Smooth muscle cell (in vitro differentiated cells): ENCODE results near the gene CACNA1H. TPM values are rescaled to one million over a fixed set of nuclear protein-coding genes. Genes with fewer than 3 reads are reported as not detected.

Source experiments
- DNase-seq: peaks from one replicate; lab custom pipeline; 2025; ENCODE audit not compliant: unreplicated experiment; lab: John Stamatoyannopoulos, UW
- H2AFZ ChIP-seq: fragments of 200-600 bp; sonication (generic); 2 replicates; pipeline ENCODE4 v1.6.0; 2016; ENCODE audit warnings: antibody characterized with exemption, low read depth, mild to moderate bottlenecking
- H3F3A ChIP-seq: fragments of 200-600 bp; sonication (generic); 2 replicates; pipeline ENCODE4 v1.6.0; 2017; ENCODE audit warnings: antibody characterized with exemption, low read depth
- H3K27ac ChIP-seq: fragments of 200-600 bp; sonication (generic); 2 replicates; pipeline ENCODE4 v1.5.1; 2016; ENCODE audit warnings: low read depth, mild to moderate bottlenecking
- H3K27me3 ChIP-seq: fragments of 200-600 bp; sonication (generic); 2 replicates; pipeline ENCODE4 v1.6.1; 2016; ENCODE audit warnings: low read depth, mild to moderate bottlenecking
- H3K36me3 ChIP-seq: fragments of 200-600 bp; sonication (generic); 2 replicates; pipeline ENCODE4 v1.5.1; 2016; ENCODE audit warnings: low read depth
- H3K4me1 ChIP-seq: fragments of 200-600 bp; sonication (generic); 2 replicates; pipeline ENCODE4 v1.5.1; 2016; ENCODE audit warnings: low read depth
- H3K4me2 ChIP-seq: fragments of 200-600 bp; sonication (generic); 2 replicates; pipeline ENCODE4 v1.6.0; 2016; ENCODE audit warnings: mild to moderate bottlenecking
- H3K4me3 ChIP-seq: fragments of 200-600 bp; sonication (generic); 2 replicates; pipeline ENCODE4 v1.5.1; 2016; ENCODE audit warnings: mild to moderate bottlenecking
- H3K79me2 ChIP-seq: fragments of 200-600 bp; sonication (generic); 2 replicates; pipeline ENCODE4 v1.6.0; 2016; ENCODE audit warnings: low read depth, mild to moderate bottlenecking
- H3K9ac ChIP-seq: fragments of 200-600 bp; sonication (generic); 2 replicates; pipeline ENCODE4 v1.6.0; 2016; ENCODE audit warnings: low read depth
- H3K9me3 ChIP-seq: fragments of 200-600 bp; sonication (generic); replicated peaks from 2 replicates; pipeline ENCODE4 v1.5.1; 2016; ENCODE audit warnings: low read depth
- H4K20me1 ChIP-seq: fragments of 200-600 bp; sonication (generic); 2 replicates; pipeline ENCODE4 v1.6.0; 2016; ENCODE audit warnings: low read depth
- WGBS: methylation state at CpG from one replicate; pipeline ENCODE4 v1.1.7; 2016; ENCODE audit warnings: low lambda C conversion rate; 5-methylcytosine and 5-hydroxymethylcytosine counted together
- polyA plus RNA-seq: library from polyadenylated mRNA; unstranded; fragments of >200 nt; fragmentation: Nextera tagmentation; extraction: Ambion mirVana; gene quantifications from 2 replicates; pipeline ENCODE4 v1.2.1, GENCODE V29; 2016
- total RNA-seq: library from RNA; depleted of rRNA; stranded (reverse); fragments of >200 nt; gene quantifications from 2 replicates; pipeline ENCODE4 v1.2.3, GENCODE V29; 2014
- TF ChIP-seq, protein P1 (sequence below): fragments of 200-600 bp; sonication (generic); IDR thresholded peaks from 2 replicates; pipeline ENCODE4 v1.5.1; 2017; ENCODE audit warnings: borderline replicate concordance, mild to moderate bottlenecking, antibody characterized with exemption; ENCODE audit not compliant: insufficient read depth, poor library complexity, severe bottlenecking

The CACNA1H gene
- total and polyA plus RNA-seq, 2 experiments from 2014 or later, result 1.7 to 2.6 TPM

DNA sequence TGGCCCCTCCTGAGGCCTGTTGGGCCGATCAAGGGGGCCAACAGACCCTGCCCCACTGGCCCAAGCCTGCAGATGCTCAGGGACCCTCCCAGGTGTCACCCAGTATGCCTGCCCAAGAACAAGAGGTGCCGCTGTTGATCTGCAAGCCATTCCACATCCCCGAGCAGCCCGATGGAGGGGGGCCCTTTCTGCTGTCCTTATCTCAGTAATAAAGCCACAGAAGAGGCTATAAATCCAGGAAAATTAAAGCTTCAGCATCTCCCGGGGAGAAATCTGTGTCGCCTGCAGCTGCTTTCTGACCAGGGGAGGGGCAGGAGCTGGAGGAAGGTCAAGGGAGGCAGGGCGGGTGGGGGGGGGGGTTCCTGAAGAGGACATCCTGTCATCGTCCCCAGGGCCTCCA lies 11.7 kb upstream of the CACNA1H start:
- DNase-seq, result no peak
- Histone ChIP-seq H3K4me3 (no peak overlapping the region), H3K27me3 (no peaks in the 10 kb centered on the region), H3K9me3 (no peaks in the 10 kb centered on the region), H3K79me2 (no peaks in the 10 kb centered on the region), H3K27ac (no peak overlapping the region), H2AFZ (no peak overlapping the region), H3K4me2 (no peak overlapping the region), H4K20me1 (no peaks in the 10 kb centered on the region), H3K9ac (no peak overlapping the region), H3K4me1 (peaks cover 8% of the 10 kb centered on the region), H3F3A (no peaks in the 10 kb centered on the region), H3K36me3 (no peaks in the 10 kb centered on the region)
- TF ChIP-seq, protein P1, sequence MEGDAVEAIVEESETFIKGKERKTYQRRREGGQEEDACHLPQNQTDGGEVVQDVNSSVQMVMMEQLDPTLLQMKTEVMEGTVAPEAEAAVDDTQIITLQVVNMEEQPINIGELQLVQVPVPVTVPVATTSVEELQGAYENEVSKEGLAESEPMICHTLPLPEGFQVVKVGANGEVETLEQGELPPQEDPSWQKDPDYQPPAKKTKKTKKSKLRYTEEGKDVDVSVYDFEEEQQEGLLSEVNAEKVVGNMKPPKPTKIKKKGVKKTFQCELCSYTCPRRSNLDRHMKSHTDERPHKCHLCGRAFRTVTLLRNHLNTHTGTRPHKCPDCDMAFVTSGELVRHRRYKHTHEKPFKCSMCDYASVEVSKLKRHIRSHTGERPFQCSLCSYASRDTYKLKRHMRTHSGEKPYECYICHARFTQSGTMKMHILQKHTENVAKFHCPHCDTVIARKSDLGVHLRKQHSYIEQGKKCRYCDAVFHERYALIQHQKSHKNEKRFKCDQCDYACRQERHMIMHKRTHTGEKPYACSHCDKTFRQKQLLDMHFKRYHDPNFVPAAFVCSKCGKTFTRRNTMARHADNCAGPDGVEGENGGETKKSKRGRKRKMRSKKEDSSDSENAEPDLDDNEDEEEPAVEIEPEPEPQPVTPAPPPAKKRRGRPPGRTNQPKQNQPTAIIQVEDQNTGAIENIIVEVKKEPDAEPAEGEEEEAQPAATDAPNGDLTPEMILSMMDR, result no peak
- 66% methylated on average over 8 of the region's 8 CpGs for WGBS

DNA sequence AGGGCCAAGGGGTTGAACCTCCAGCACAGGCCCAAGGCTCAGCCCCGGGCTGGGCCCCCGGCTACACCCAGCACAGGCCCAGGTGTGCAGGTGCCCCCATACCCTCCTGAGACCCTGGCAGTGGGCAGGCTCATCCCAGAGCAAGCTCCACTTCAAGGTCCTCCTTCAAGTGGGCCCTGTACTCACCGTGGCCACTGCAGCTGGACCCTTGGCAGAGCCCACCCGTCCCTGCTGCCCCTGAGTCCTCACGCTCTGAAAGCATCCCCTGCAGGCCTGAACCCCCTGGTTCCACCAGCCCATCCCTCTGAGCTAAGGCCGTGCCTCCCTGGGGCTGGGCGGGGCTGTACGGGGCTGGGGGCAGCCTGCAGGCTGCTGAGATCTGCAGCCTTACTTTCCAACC lies 11.2 kb upstream of the CACNA1H start:
- Histone ChIP-seq H3F3A (no peaks in the 10 kb centered on the region), H3K36me3 (no peaks in the 10 kb centered on the region), H4K20me1 (no peaks in the 10 kb centered on the region), H3K27ac (no peak overlapping the region), H3K79me2 (no peaks in the 10 kb centered on the region), H2AFZ (no peak overlapping the region), H3K4me1 (peaks cover 8% of the 10 kb centered on the region), H3K4me3 (no peak overlapping the region), H3K9me3 (no peaks in the 10 kb centered on the region), H3K9ac (no peak overlapping the region), H3K27me3 (no peaks in the 10 kb centered on the region), H3K4me2 (no peak overlapping the region)
- TF ChIP-seq, protein P1, result no peak
- 92% methylated on average over 5 of the region's 8 CpGs for WGBS
- DNase-seq, result no peak

DNA sequence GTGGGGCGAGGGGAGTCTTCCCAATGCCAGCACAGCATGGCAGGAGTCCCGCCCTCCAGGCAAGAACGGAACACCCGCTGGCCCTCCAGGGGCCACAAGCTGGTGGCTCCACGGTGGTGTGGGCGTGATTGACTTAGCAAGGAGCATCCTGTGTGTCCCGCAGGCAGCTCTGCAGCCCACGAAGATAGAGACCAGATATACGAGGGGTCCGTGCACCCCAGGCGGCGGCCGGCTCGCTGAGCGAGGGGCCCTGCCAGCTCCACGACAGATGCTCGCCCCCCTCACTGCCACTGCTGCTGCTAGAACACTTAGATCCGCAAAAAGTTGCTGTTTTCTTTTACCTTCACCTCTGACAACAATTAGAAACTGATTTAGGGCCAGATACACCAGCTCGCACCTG lies 10.0 kb upstream of the CACNA1H start:
- H3K4me2 ChIP-seq, result no peak overlapping the region
- no peaks in the 10 kb centered on the region for H3F3A ChIP-seq
- H3K4me1 ChIP-seq, result peaks cover 8% of the 10 kb centered on the region
- H2AFZ ChIP-seq, result no peak overlapping the region
- no peaks in the 10 kb centered on the region for H3K36me3 ChIP-seq
- H3K27me3 ChIP-seq, result no peaks in the 10 kb centered on the region
- no peak overlapping the region for H3K9ac ChIP-seq
- H3K79me2 ChIP-seq, result no peaks in the 10 kb centered on the region
- TF ChIP-seq, protein P1, result no peak
- 81% methylated on average over 19 of the region's 19 CpGs for WGBS
- no peak overlapping the region for H3K27ac ChIP-seq
- no peaks in the 10 kb centered on the region for H4K20me1 ChIP-seq
- no peak for DNase-seq
- no peak overlapping the region for H3K4me3 ChIP-seq
- H3K9me3 ChIP-seq, result no peaks in the 10 kb centered on the region

DNA sequence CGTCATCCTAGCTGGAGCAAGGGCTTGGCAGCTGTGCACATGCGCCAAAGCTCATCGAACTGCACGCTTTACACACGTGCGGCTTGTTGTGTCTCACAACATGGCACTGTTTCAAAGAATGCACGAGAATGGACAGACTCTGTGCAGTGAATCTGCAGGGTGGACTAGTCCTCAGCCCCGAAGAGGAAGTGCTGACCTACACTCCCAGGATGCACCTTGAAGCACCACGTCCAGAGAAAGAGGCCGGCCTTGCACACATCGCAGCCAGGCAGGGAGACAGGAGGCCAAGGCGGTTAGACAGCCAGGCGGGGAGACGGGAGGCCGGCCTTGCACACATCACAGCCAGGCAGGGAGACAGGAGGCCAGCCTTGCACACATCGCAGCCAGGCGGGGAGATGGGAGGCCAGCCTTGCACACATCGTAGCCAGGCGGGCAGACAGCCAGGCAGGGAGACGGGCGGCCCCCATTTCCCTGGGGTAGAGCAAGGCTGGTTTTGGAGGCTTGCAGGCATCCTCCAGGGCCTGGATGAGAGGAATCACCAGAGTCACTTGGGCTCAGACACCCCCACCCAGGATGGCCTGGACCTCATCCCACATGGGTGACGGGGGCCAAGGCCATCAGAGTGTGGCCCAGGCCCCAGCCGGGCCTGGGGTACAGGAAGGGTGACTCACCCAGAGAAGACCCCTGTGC lies 9.0 kb upstream of the CACNA1H start:
- WGBS, result 93% methylated on average over 23 of the region's 23 CpGs
- no peaks in the 10 kb centered on the region for H3K79me2 ChIP-seq
- no peak overlapping the region for H3K4me2 ChIP-seq
- H3K27me3 ChIP-seq, result no peaks in the 10 kb centered on the region
- H3K4me1 ChIP-seq, result peaks cover 8% of the 10 kb centered on the region
- no peak overlapping the region for H3K4me3 ChIP-seq
- no peak overlapping the region for H2AFZ ChIP-seq
- no peak for DNase-seq
- H4K20me1 ChIP-seq, result no peaks in the 10 kb centered on the region
- no peaks in the 10 kb centered on the region for H3F3A ChIP-seq
- no peaks in the 10 kb centered on the region for H3K9me3 ChIP-seq
- H3K36me3 ChIP-seq, result no peaks in the 10 kb centered on the region
- H3K9ac ChIP-seq, result no peak overlapping the region
- H3K27ac ChIP-seq, result no peak overlapping the region
- TF ChIP-seq, protein P1, result no peak
